ENCODE data around the gene EHD4. TPM values are rescaled to one million over a fixed set of nuclear protein-coding genes. Genes with fewer than 3 reads are reported as not detected.

The EHD4 gene
- polyA plus RNA-seq, 3 donors = 12.8 to 16.0 (median 14.2) TPM

GRCh38 chr15:41881550-41881919 is 90.8 kb downstream of the EHD4 start:
- H3K9ac ChIP-seq (ENCODE audit: insufficient read depth, low read length, poor library complexity, severe bottlenecking) = no peak overlapping the region
- TF ChIP-seq CTCF (IDR thresholded peaks at IDR 0.05) = no peak
- no peak overlapping the region for H3K4me3 ChIP-seq (replicated peaks in 1 of 3; ENCODE audit: low read depth in 2 of 3, low read length in 3 of 3)
- H3K4me1 Mint-ChIP-seq = peaks cover 10% of the 10 kb centered on the region
- H3K4me3 Mint-ChIP-seq = peak overlapping the region in 1 of 2 donors; percentile 79
- H3K4me2 ChIP-seq (replicated peaks; ENCODE audit: extremely low read depth, low read length, poor library complexity, severe bottlenecking) = peak overlapping the region; percentile 29
- DNase-seq = no peak
- H3K36me3 Mint-ChIP-seq = peaks cover 6 to 13% of the 10 kb centered on the region in 2 donors
- H3K4me1 ChIP-seq (ENCODE audit: control insufficient read depth in 1 of 2, insufficient read depth in 2 of 2, low read length in 2 of 2) = peaks cover 0 to 2% of the 10 kb centered on the region in 2 donors
- no peaks in the 10 kb centered on the region for H3K9me3 ChIP-seq (replicated peaks in 1 of 2; ENCODE audit: control insufficient read depth in 1 of 2, insufficient read depth in 1 of 2, low read length in 2 of 2)
- H3K27me3 Mint-ChIP-seq (ENCODE audit: low read depth in 3 of 3) = peaks cover 27 to 34% (median 29%) of the 10 kb centered on the region in 3 donors
- peaks cover 4 to 31% of the 10 kb centered on the region in 2 donors for H3K27me3 ChIP-seq (ENCODE audit: control insufficient read depth in 2 of 2, insufficient read depth in 2 of 2, low read length in 2 of 2)
- no peak overlapping the region for H3K27ac ChIP-seq (ENCODE audit: low read depth in 1 of 2, low read length in 2 of 2)
- peak overlapping the region; percentile 50 for H2AFZ ChIP-seq (ENCODE audit: insufficient read depth, low read depth, low read length, poor library complexity, severe bottlenecking)
- intact Hi-C loops (cut with micrococcal nuclease) = no loop called here
- H4K20me1 ChIP-seq (ENCODE audit: insufficient read depth, low read length) = no peaks in the 10 kb centered on the region
- WGBS (ENCODE audit: insufficient coverage) = 52% methylated on average over 8 of the region's 10 CpGs
- peak overlapping the region in 1 of 7 donors; percentile 27 for H3K27ac Mint-ChIP-seq
- no peaks in the 10 kb centered on the region for H3K36me3 ChIP-seq (replicated peaks in 1 of 2; ENCODE audit: control insufficient read depth in 1 of 2, insufficient read depth in 2 of 2, low read length in 2 of 2)
- H3K79me2 ChIP-seq (ENCODE audit: insufficient read depth, low read length) = no peaks in the 10 kb centered on the region
- H3K9me3 Mint-ChIP-seq = peaks cover 0 to 5% (median 0%) of the 10 kb centered on the region in 7 donors

- Histone ChIP-seq H2AFZ (ENCODE audit: insufficient read depth, low read depth, low read length, poor library complexity, severe bottlenecking) (no peak overlapping the region), H4K20me1 (ENCODE audit: insufficient read depth, low read length) (no peaks in the 10 kb centered on the region), H3K79me2 (ENCODE audit: insufficient read depth, low read length) (no peaks in the 10 kb centered on the region), H3K9me3 (replicated peaks in 1 of 2; ENCODE audit: control insufficient read depth in 1 of 2, insufficient read depth in 1 of 2, low read length in 2 of 2) (no peaks in the 10 kb centered on the region), H3K4me1 (ENCODE audit: control insufficient read depth in 1 of 2, insufficient read depth in 2 of 2, low read length in 2 of 2) (peaks cover 0 to 2% of the 10 kb centered on the region in 2 donors), H3K27ac (ENCODE audit: low read depth in 1 of 2, low read length in 2 of 2) (no peak overlapping the region), H3K36me3 (replicated peaks in 1 of 2; ENCODE audit: control insufficient read depth in 1 of 2, insufficient read depth in 2 of 2, low read length in 2 of 2) (no peaks in the 10 kb centered on the region), H3K4me2 (replicated peaks; ENCODE audit: extremely low read depth, low read length, poor library complexity, severe bottlenecking) (no peak overlapping the region), H3K4me3 (replicated peaks in 1 of 3; ENCODE audit: low read depth in 2 of 3, low read length in 3 of 3) (no peak overlapping the region), H3K9ac (ENCODE audit: insufficient read depth, low read length, poor library complexity, severe bottlenecking) (no peak overlapping the region), H3K27me3 (ENCODE audit: control insufficient read depth in 2 of 2, insufficient read depth in 2 of 2, low read length in 2 of 2) (peaks cover 4 to 31% of the 10 kb centered on the region in 2 donors)
- Mint-ChIP-seq H3K36me3 (peaks cover 6 to 13% of the 10 kb centered on the region in 2 donors), H3K27me3 (ENCODE audit: low read depth in 3 of 3) (peaks cover 27 to 34% (median 29%) of the 10 kb centered on the region in 3 donors), H3K4me3 (peak overlapping the region in 1 of 2 donors; percentile 79), H3K9me3 (peaks cover 0 to 5% (median 0%) of the 10 kb centered on the region in 7 donors), H3K4me1 (peaks cover 10% of the 10 kb centered on the region), H3K27ac (peak overlapping the region in 1 of 7 donors; percentile 27)
- no peak for TF ChIP-seq CTCF (IDR thresholded peaks at IDR 0.05)
- WGBS (ENCODE audit: insufficient coverage) = 83% methylated on average over 8 of the region's 8 CpGs
- DNase-seq = no peak
- intact Hi-C loops (cut with micrococcal nuclease) = no loop called here
Observed at GRCh38 chr15:41881086-41881485, 91.3 kb downstream of the EHD4 start.

Data from CD14-positive monocyte (primary cell).